GM21619 (cell line): ENCODE results near the gene PRKCD.

Experiments
- ATAC-seq: cut with Tn5 transposase; IDR thresholded peaks from one replicate; pipeline ENCODE4 v1.9.1; 2021; ENCODE audit not compliant: unreplicated experiment

The PRKCD gene

GRCh38 chr3:53230789-53231188 lies 69.8 kb downstream of the PRKCD start:
- no peak for ATAC-seq

- ATAC-seq, result no peak
Measured at GRCh38 chr3:53231532-53232511, 70.8 kb downstream of the PRKCD start.

- ATAC-seq, result no peak
Measured at GRCh38 chr3:53232641-53233377, 71.8 kb downstream of the PRKCD start.

- ATAC-seq, result no peak
Measured at GRCh38 chr3:53234130-53234840, 73.3 kb downstream of the PRKCD start.

- no peak for ATAC-seq
Measured at GRCh38 chr3:53234841-53235232, 73.8 kb downstream of the PRKCD start.

- no peak for ATAC-seq
Measured at GRCh38 chr3:53235545-53235944, 74.5 kb downstream of the PRKCD start.

- ATAC-seq, result no peak
Measured at GRCh38 chr3:53236112-53236841, 75.3 kb downstream of the PRKCD start.

GRCh38 chr3:53238051-53238850 lies 77.2 kb downstream of the PRKCD start:
- no peak for ATAC-seq

- no peak for ATAC-seq
Measured at GRCh38 chr3:53238886-53239285, 77.9 kb downstream of the PRKCD start.

GRCh38 chr3:53239800-53240199 lies 78.8 kb downstream of the PRKCD start:
- ATAC-seq, result no peak

GRCh38 chr3:53240989-53241972 lies 80.3 kb downstream of the PRKCD start:
- ATAC-seq, result no peak

- no peak for ATAC-seq
Measured at GRCh38 chr3:53242155-53242554, 81.1 kb downstream of the PRKCD start.
